ENCODE data around the gene CYP24A1.

CYP24A1 gene

DNA sequence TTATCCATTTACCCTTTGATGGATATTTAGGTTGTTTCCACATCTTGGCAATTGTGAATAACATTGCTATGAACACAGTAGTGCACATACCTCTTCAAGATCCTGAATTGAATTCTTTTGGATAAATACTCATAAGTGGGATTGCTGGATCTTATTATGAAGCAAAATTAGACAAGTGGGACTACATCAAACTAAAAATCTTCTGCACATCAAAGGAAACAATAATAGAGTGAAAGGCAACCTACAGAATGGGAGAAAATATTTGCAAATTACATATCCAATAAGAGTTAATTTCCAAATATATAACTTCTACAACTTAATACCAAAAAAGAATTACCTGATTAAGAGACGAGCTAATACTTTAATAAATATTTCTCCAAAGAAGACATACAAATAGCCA is 65.0 kb downstream of the CYP24A1 start:
- peaks cover 2% of the 10 kb centered on the region for H3K4me1 ChIP-seq (ENCODE audit: control insufficient read depth, insufficient read depth, low read length, poor library complexity, severe bottlenecking)
- no peak overlapping the region for H3K27ac ChIP-seq (ENCODE audit: low read depth, low read length, severe bottlenecking)
- no peaks in the 10 kb centered on the region for H3K36me3 ChIP-seq (ENCODE audit: control insufficient read depth, insufficient read depth, low read length)
- H3K4me3 ChIP-seq (ENCODE audit: extremely low read depth, insufficient read depth, low read length, poor library complexity, severe bottlenecking): no peak overlapping the region
- H3K9me3 ChIP-seq (ENCODE audit: control insufficient read depth, low read length): no peaks in the 10 kb centered on the region
- WGBS, 2 experiments (ENCODE audit: insufficient coverage in 2 of 2): no CpG with 5 or more reads among the region's 1 CpG

DNA sequence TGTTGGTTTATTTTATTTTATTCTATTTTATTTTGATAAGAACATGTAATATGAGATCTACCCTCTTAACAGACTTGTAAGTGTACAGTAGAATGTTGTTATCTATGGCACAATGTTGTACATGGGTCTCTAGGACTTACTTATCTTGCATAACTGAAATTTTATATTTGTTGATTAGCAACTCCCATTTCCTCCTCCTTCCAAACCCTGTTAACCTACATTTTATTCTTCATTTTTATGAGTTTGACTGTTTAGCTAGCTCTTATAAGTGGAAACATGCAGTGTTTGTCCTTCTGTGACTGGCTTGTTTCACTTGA is 65.5 kb downstream of the CYP24A1 start:
- Histone ChIP-seq H3K4me1 (ENCODE audit: control insufficient read depth, insufficient read depth, low read length, poor library complexity, severe bottlenecking) (peaks cover 2% of the 10 kb centered on the region), H3K27ac (ENCODE audit: low read depth, low read length, severe bottlenecking) (no peak overlapping the region), H3K9me3 (ENCODE audit: control insufficient read depth, low read length) (no peaks in the 10 kb centered on the region), H3K36me3 (ENCODE audit: control insufficient read depth, insufficient read depth, low read length) (no peaks in the 10 kb centered on the region), H3K4me3 (ENCODE audit: extremely low read depth, insufficient read depth, low read length, poor library complexity, severe bottlenecking) (no peak overlapping the region)

DNA sequence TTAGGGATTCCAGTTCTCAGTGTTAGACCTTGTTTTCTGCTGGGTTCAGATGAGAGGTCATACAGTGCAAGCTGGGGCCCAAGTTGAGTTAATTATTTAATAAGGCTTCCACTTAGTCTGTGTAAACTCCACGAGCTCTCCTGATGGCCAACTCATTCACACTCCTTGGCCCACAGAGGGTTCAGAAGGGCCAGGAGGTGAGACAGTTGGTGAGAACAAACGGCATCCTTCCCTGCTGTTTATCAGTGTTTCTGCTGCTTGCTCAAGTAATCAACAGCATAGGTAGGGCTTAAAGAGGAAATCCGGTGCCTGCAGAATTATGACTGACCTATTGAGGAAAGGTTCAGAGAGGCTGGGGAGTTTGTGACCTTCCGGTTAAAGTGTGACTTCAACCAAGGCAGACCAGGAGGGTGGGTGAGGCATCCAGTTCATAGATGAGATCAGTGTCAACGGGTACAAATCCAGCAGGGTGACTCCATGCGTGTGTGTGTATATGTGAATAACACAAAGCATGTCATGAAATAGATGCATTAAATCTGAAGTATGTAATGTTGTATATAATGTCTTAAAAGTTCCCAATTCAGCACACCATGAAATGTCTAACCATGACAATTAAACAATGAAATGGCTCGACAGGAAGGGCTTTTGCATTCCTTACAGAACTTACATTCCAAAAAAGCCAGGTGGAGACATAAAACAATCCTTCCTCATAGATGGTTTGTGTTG is 66.0 kb downstream of the CYP24A1 start:
- H3K9me3 ChIP-seq (ENCODE audit: control insufficient read depth, low read length): no peaks in the 10 kb centered on the region
- H3K36me3 ChIP-seq (ENCODE audit: control insufficient read depth, insufficient read depth, low read length): no peaks in the 10 kb centered on the region
- WGBS, 2 experiments (ENCODE audit: insufficient coverage in 2 of 2): 83 to 85% methylated on average over 3 to 4 of the region's 7 CpGs
- H3K27ac ChIP-seq (ENCODE audit: low read depth, low read length, severe bottlenecking): no peak overlapping the region
- H3K4me3 ChIP-seq (ENCODE audit: extremely low read depth, insufficient read depth, low read length, poor library complexity, severe bottlenecking): no peak overlapping the region
- H3K4me1 ChIP-seq (ENCODE audit: control insufficient read depth, insufficient read depth, low read length, poor library complexity, severe bottlenecking): peaks cover 2% of the 10 kb centered on the region

DNA sequence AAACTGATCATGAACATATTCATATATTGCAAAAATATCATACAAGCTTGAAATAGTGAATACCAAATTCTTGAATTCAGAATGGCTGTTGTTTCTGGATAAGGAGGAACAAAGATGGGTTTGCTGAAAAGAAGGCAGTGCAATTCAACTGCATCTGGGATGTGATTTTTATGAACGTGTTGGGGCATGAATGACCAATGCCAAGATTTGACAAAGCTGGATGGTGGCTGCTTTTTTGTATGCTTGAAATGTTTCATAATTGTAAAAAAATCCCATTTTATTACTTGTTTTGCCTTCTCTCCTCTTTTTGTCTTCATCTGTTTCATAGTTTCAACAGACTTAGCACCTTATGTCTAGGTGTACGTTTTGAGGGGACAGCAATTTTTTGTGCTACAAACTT is 66.6 kb downstream of the CYP24A1 start:
- Histone ChIP-seq H3K4me3 (ENCODE audit: extremely low read depth, insufficient read depth, low read length, poor library complexity, severe bottlenecking) (no peak overlapping the region), H3K9me3 (ENCODE audit: control insufficient read depth, low read length) (no peaks in the 10 kb centered on the region), H3K36me3 (ENCODE audit: control insufficient read depth, insufficient read depth, low read length) (no peaks in the 10 kb centered on the region), H3K27ac (ENCODE audit: low read depth, low read length, severe bottlenecking) (no peak overlapping the region), H3K4me1 (ENCODE audit: control insufficient read depth, insufficient read depth, low read length, poor library complexity, severe bottlenecking) (peaks cover 2% of the 10 kb centered on the region)
- 100% methylated on average over 2 of the region's 2 CpGs; no CpG with 5 or more reads in 1 of the 2 experiments for WGBS, 2 experiments (ENCODE audit: insufficient coverage in 2 of 2)

DNA sequence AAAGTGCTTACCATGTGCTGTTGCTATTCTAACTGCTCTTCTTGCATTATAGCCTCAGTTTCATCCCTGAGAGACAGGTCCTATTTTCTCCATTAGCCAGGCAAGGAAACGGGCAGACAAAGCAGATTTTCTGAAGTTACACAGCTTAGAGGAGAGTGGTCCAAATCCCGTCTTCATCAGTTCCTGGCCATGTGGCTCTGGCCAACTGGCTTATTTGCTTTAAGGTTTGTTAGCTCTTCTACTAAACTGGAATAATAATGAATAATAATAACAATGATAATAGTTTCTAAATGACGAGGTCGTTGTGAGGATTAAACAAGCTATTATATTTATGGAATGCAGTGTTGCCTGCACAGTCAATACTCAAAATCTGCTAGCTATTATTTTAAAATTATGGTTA is 67.6 kb downstream of the CYP24A1 start:
- WGBS, 2 experiments (ENCODE audit: insufficient coverage in 2 of 2): 56 to 88% methylated on average over 1 to 2 of the region's 4 CpGs
- Histone ChIP-seq H3K9me3 (ENCODE audit: control insufficient read depth, low read length) (no peaks in the 10 kb centered on the region), H3K4me1 (ENCODE audit: control insufficient read depth, insufficient read depth, low read length, poor library complexity, severe bottlenecking) (peaks cover 2% of the 10 kb centered on the region), H3K36me3 (ENCODE audit: control insufficient read depth, insufficient read depth, low read length) (no peaks in the 10 kb centered on the region), H3K27ac (ENCODE audit: low read depth, low read length, severe bottlenecking) (no peak overlapping the region), H3K4me3 (ENCODE audit: extremely low read depth, insufficient read depth, low read length, poor library complexity, severe bottlenecking) (no peak overlapping the region)

DNA sequence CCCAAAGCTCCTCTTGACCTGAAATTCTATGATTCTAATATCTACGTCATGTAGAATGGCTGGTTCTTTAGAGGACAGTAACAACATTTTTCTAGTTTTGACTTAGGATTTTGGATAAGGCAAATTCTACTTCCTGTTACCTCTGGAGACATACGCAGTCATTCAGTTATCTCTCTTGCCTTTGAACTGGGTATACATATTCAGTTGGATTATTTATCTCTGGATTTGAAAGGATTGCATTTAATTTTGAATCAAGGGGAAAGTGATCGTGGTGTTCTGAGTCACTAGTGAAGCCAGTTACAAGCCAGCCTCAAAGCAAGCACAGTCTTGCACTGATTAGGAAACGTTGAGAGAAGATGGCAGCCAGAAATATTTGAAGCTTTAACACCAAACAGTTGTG is 68.1 kb downstream of the CYP24A1 start:
- Histone ChIP-seq H3K4me3 (ENCODE audit: extremely low read depth, insufficient read depth, low read length, poor library complexity, severe bottlenecking) (no peak overlapping the region), H3K9me3 (ENCODE audit: control insufficient read depth, low read length) (no peaks in the 10 kb centered on the region), H3K4me1 (ENCODE audit: control insufficient read depth, insufficient read depth, low read length, poor library complexity, severe bottlenecking) (peaks cover 2% of the 10 kb centered on the region), H3K27ac (ENCODE audit: low read depth, low read length, severe bottlenecking) (no peak overlapping the region), H3K36me3 (ENCODE audit: control insufficient read depth, insufficient read depth, low read length) (no peaks in the 10 kb centered on the region)
- WGBS, 2 experiments (ENCODE audit: insufficient coverage in 2 of 2): 90 to 100% methylated on average over 1 to 2 of the region's 4 CpGs

DNA sequence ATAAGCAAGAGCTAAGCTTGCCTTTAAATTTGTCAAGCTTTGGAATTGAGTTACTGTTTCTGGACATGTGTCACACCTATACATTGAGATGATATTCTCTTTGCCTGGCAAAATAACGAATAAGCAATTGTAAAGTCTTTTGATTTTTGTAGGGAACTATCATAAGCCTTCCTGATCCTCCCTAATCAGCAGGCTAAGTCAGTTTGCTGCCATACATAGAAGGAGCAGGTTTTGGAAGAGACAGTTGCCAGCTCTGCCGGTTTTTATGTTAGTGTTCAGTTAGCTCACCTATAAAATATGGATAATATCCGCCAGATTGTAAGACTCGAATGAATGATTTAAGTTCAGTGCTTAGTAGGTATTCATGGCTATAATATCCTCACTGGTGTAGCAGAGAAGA is 69.0 kb downstream of the CYP24A1 start:
- Histone ChIP-seq H3K36me3 (ENCODE audit: control insufficient read depth, insufficient read depth, low read length) (no peaks in the 10 kb centered on the region), H3K4me1 (ENCODE audit: control insufficient read depth, insufficient read depth, low read length, poor library complexity, severe bottlenecking) (peaks cover 2% of the 10 kb centered on the region), H3K27ac (ENCODE audit: low read depth, low read length, severe bottlenecking) (no peak overlapping the region), H3K9me3 (ENCODE audit: control insufficient read depth, low read length) (no peaks in the 10 kb centered on the region), H3K4me3 (ENCODE audit: extremely low read depth, insufficient read depth, low read length, poor library complexity, severe bottlenecking) (no peak overlapping the region)
- 92 to 95% methylated on average over 3 of the region's 4 CpGs for WGBS, 2 experiments (ENCODE audit: insufficient coverage in 2 of 2)

DNA sequence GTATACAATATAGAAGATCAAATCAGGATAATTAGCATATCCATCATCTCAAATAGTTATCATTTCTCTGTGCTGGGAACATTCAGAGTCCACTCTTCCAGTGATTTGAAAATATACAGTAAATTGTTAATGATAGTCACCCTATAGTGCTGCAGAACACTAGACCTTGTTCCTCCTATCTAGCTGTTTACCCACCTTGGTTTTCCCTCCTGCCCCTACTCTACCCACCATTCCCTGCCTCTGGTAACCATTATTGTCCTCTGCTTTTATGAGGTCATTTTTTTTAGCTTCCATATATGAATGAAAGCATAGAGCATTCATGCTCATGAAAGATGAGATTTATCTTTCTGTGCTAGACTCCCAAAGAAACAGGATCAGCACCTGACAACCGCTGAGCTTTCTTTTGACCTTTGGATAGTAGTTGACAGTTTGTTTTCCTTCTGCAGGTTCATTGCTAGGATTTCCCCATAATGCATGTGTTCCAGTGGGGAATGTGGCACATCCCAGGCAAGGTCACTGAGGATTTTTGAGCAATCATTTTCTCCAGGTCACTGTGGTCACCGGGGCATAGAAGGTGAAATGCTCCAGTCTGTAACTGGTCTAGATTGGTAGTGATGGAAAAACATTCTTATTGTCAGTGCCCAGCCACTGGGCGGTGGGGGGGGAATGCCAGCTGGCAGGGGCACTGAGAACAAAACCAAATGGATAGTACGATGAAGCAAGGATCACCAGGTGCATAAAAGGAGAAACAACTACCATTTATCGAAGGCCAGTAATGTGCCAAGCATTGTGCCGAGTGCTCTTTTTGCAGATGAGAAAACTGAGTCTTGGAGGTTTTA is 69.8 kb downstream of the CYP24A1 start:
- Histone ChIP-seq H3K4me3 (ENCODE audit: extremely low read depth, insufficient read depth, low read length, poor library complexity, severe bottlenecking) (no peak overlapping the region), H3K36me3 (ENCODE audit: control insufficient read depth, insufficient read depth, low read length) (no peaks in the 10 kb centered on the region), H3K27ac (ENCODE audit: low read depth, low read length, severe bottlenecking) (no peak overlapping the region), H3K9me3 (ENCODE audit: control insufficient read depth, low read length) (no peaks in the 10 kb centered on the region), H3K4me1 (ENCODE audit: control insufficient read depth, insufficient read depth, low read length, poor library complexity, severe bottlenecking) (peaks cover 2% of the 10 kb centered on the region)
- 85 to 95% methylated on average over 6 of the region's 6 CpGs for WGBS, 2 experiments (ENCODE audit: insufficient coverage in 2 of 2)

Data from mesodermal cell (in vitro differentiated cells).